B cell (primary cell): Measurements from ENCODE around the gene SP3. TPM values are rescaled to one million over a fixed set of nuclear protein-coding genes. Genes with fewer than 3 reads are reported as not detected.

Experiments
- ATAC-seq: fragments of 200-7000 bp; cut with Tn5 transposase; one replicate; pipeline ENCODE4 v1.10.0; 2021; ENCODE audit warnings: low read depth, mild to moderate bottlenecking, moderate number of reproducible peaks, moderate library complexity
- CTCF ChIA-PET: fragments of 350-600 bp; sonication (Branson Sonifier 250); formaldehyde crosslinking; loops from one replicate; lab custom pipeline; 2021; ENCODE audit warnings: antibody characterized with exemption, inconsistent platforms; lab: Charles Lee
- POLR2A ChIA-PET: fragments of 350-600 bp; sonication (Branson Sonifier 250); formaldehyde crosslinking; loops from one replicate; lab custom pipeline; 2021; ENCODE audit warnings: antibody characterized with exemption; lab: Charles Lee
- DNase-seq: peaks from one replicate; pipeline ENCODE4 v3.0.0; 2013
- H2AFZ ChIP-seq: 2 replicates; pipeline ENCODE4 v1.6.1; 2012; ENCODE audit warnings: mild to moderate bottlenecking, low read depth, low read length; ENCODE audit not compliant: insufficient read depth, poor library complexity, severe bottlenecking
- H3K27ac ChIP-seq, 2 donors: 1 replicate in 1 of 2; 2 replicates in 1 of 2; pipeline ENCODE4 v1.5.1; 2012 to 2013; ENCODE audit warnings: low read length in 2 of 2, mild to moderate bottlenecking in 2 of 2, moderate library complexity in 1 of 2
- H3K27me3 ChIP-seq, 4 experiments: fragments of 200-600 bp in 1 of 4; sonication (generic) in 1 of 4; replicated peaks in 1 of 4; 1 replicate in 2 of 4; 2 replicates in 2 of 4; pipeline versions ENCODE4 v1.6.1 to v1.7.0; 2013 to 2016; ENCODE audit warnings: low read length in 3 of 4, mild to moderate bottlenecking in 2 of 4, mixed read lengths in 1 of 4, moderate library complexity in 1 of 4; ENCODE audit not compliant: insufficient read depth in 4 of 4, control insufficient read depth in 3 of 4; ENCODE audit errors: control extremely low read depth in 1 of 4
- H3K36me3 ChIP-seq, 2 experiments: replicated peaks in 1 of 2; 1 replicate in 1 of 2; 2 replicates in 1 of 2; pipeline versions ENCODE4 v1.6.1 to v1.7.1; 2013; ENCODE audit warnings: low read length in 1 of 2; ENCODE audit not compliant: insufficient read depth in 2 of 2, control insufficient read depth in 1 of 2; ENCODE audit errors: control extremely low read depth in 1 of 2, extremely low read depth in 1 of 2
- H3K4me1 ChIP-seq, 2 donors: fragments of 200-600 bp in 1 of 2; sonication (generic) in 1 of 2; 1 replicate in 1 of 2; 2 replicates in 1 of 2; pipeline versions ENCODE4 v1.5.1 to v1.6.1; 2013 to 2017; ENCODE audit warnings: low read length in 2 of 2; ENCODE audit not compliant: control insufficient read depth in 2 of 2, insufficient read depth in 2 of 2
- H3K4me2 ChIP-seq: replicated peaks from 2 replicates; pipeline ENCODE3; 2012; ENCODE audit warnings: mild to moderate bottlenecking, low read depth, low read length; ENCODE audit not compliant: poor library complexity, severe bottlenecking
- H3K4me3 ChIP-seq, 5 experiments: fragments of 200-600 bp in 1 of 5; sonication (generic) in 1 of 5; 1 replicate in 3 of 5; 2 replicates in 2 of 5; pipeline versions ENCODE4 v1.5.1 to v1.7.0; 2011 to 2016; ENCODE audit warnings: low read length in 4 of 5, mild to moderate bottlenecking in 4 of 5, low read depth in 2 of 5, control low read depth in 1 of 5, moderate library complexity in 1 of 5; ENCODE audit not compliant: insufficient read depth in 1 of 5; ENCODE audit errors: control extremely low read depth in 1 of 5, extremely low read depth in 1 of 5
- H3K79me2 ChIP-seq: fragments of 200-600 bp; sonication (generic); one replicate; pipeline ENCODE4 v1.6.0; 2016; ENCODE audit warnings: low read length; ENCODE audit not compliant: control insufficient read depth, insufficient read depth
- H3K9ac ChIP-seq: fragments of 200-600 bp; sonication (generic); 2 replicates; pipeline ENCODE4 v1.6.1; 2017; ENCODE audit warnings: mild to moderate bottlenecking, low read length, moderate library complexity
- H3K9me3 ChIP-seq, 3 donors: one replicate each; pipeline versions ENCODE4 v1.6.1 to v1.7.1; 2013; ENCODE audit warnings: low read length in 2 of 3; ENCODE audit not compliant: control insufficient read depth in 2 of 3, insufficient read depth in 1 of 3; ENCODE audit errors: control extremely low read depth in 1 of 3
- H4K20me1 ChIP-seq: 2 replicates; pipeline ENCODE4 v1.6.0; 2012; ENCODE audit warnings: mild to moderate bottlenecking, low read length; ENCODE audit not compliant: insufficient read depth, control insufficient read depth, poor library complexity, severe bottlenecking
- H3K27ac Mint-ChIP-seq: one replicate; pipeline ENCODE4 v1.8.0; 2021; ENCODE audit warnings: mixed read lengths
- H3K27me3 Mint-ChIP-seq: one replicate; pipeline ENCODE4 v1.8.0; 2021; ENCODE audit warnings: mixed read lengths
- H3K4me1 Mint-ChIP-seq: one replicate; pipeline ENCODE4 v1.8.0; 2021; ENCODE audit warnings: mixed read lengths
- H3K4me3 Mint-ChIP-seq: one replicate; pipeline ENCODE4 v1.8.0; 2021; ENCODE audit warnings: mixed read lengths
- H3K9me3 Mint-ChIP-seq: one replicate; pipeline ENCODE4 v1.8.0; 2022; ENCODE audit warnings: mixed read lengths; ENCODE audit not compliant: insufficient read depth
- CTCF ChIP-seq: fragments of 200-600 bp; IDR thresholded peaks from one replicate; pipeline ENCODE4 v1.8.0; 2022; ENCODE audit warnings: antibody characterized with exemption, mild to moderate bottlenecking
- EZH2 ChIP-seq: IDR thresholded peaks from 2 replicates; pipeline ENCODE4 v1.6.1; 2012; ENCODE audit warnings: borderline replicate concordance, low read depth, mild to moderate bottlenecking, moderate library complexity, low read length; ENCODE audit not compliant: insufficient read depth, poor library complexity, severe bottlenecking
- whole genome bisulfite sequencing: methylation state at CpG from one replicate; pipeline ENCODE4 v1.1.5; 2013; ENCODE audit warnings: missing lambda C conversion rate; ENCODE audit not compliant: insufficient coverage; 5-methylcytosine and 5-hydroxymethylcytosine counted together
- intact Hi-C: fragments of 100-400 bp; cut with micrococcal nuclease; formaldehyde crosslinking; loops from one replicate; pipeline ENCODE4 v1.10.0; 2022
- polyA plus RNA-seq: library from polyadenylated mRNA; depleted of rRNA; stranded (reverse); fragments of >200 nt; gene quantifications from 2 replicates; pipeline ENCODE4 v1.2.3, GENCODE V29; 2012
- total RNA-seq, 2 donors: library from RNA; stranded (reverse); fragments of 120-200 nt in 1 of 2; gene quantifications; 1 replicate in 1 of 2; 2 replicates in 1 of 2; pipeline versions ENCODE4 v1.2.3 to v1.2.4, GENCODE V29; 2013 to 2022

The SP3 gene
- total and polyA plus RNA-seq, 2 donors (not counting 1 experiment from before 2014, with no cell fraction given), result 31.9 to 152 TPM

- intact Hi-C loops, result loop anchor here (2.0 to 10.0 kb wide), 5 partner anchors 39 to 1201 kb away; partner anchors contain the start of genes ATF2 and WIPF1
Observed at GRCh38 chr2:173963817-173964564, 1.2 kb downstream of the SP3 start.

More at GRCh38 chr2:173963817-173964564, 1.2 kb downstream of the SP3 start:
- peak overlapping the region; percentile 94 to 98 for H3K27ac ChIP-seq
- H3K27me3 Mint-ChIP-seq, result no peaks in the 10 kb centered on the region
- no peaks in the 10 kb centered on the region for H3K27me3 ChIP-seq
- under 1% methylated on average over 60 of the region's 87 CpGs for WGBS
- H4K20me1 ChIP-seq, result peaks cover 3% of the 10 kb centered on the region
- DNase-seq (peak; percentile 94), ATAC-seq (peak; percentile 55)
- no peak for TF ChIP-seq EZH2
- TF ChIP-seq CTCF, result no peak
- H3K79me2 ChIP-seq, result peaks cover 58% of the 10 kb centered on the region
- peaks cover 45% of the 10 kb centered on the region for H3K4me1 Mint-ChIP-seq
- H3K9ac ChIP-seq, result peak overlapping the region; percentile 98
- H3K36me3 ChIP-seq, result peaks cover 2 to 16% of the 10 kb centered on the region in 2 experiments
- peaks cover 0 to 6% (median 3%) of the 10 kb centered on the region in 3 donors for H3K9me3 ChIP-seq
- ChIA-PET POLR2A (interaction anchor here (0.5 to 1.6 kb wide), 10 partner anchors 11 to 605 kb away, joined by 3 to 5 read pairs (median 4); no protein-coding TSS in a partner anchor), CTCF (interaction anchor here (0.6 kb wide), 1 partner anchor 27 kb away, joined by 3 read pairs; no protein-coding TSS in a partner anchor)
- peaks cover 32 to 40% of the 10 kb centered on the region in 2 donors for H3K4me1 ChIP-seq
- H3K4me2 ChIP-seq, result peak overlapping the region; percentile 83
- peak overlapping the region; percentile 79 for H2AFZ ChIP-seq
- peak overlapping the region in 4 of 5 experiments; percentile 85 to 98 (median 94) for H3K4me3 ChIP-seq
- no peaks in the 10 kb centered on the region for H3K9me3 Mint-ChIP-seq
- peak overlapping the region; percentile 93 for H3K4me3 Mint-ChIP-seq
- peak overlapping the region; percentile 94 for H3K27ac Mint-ChIP-seq
